Measurements from ENCODE around the gene TYRP1. TPM values are rescaled to one million over a fixed set of nuclear protein-coding genes. Genes with fewer than 3 reads are reported as not detected.

Gene TYRP1
- total RNA-seq, 1 donor from 2014 or later, result 0.45 TPM

- no peak for DNase-seq (ENCODE audit: low read depth)
Observed at GRCh38 chr9:12696931-12697622, 3.9 kb downstream of the TYRP1 start.

DNA sequence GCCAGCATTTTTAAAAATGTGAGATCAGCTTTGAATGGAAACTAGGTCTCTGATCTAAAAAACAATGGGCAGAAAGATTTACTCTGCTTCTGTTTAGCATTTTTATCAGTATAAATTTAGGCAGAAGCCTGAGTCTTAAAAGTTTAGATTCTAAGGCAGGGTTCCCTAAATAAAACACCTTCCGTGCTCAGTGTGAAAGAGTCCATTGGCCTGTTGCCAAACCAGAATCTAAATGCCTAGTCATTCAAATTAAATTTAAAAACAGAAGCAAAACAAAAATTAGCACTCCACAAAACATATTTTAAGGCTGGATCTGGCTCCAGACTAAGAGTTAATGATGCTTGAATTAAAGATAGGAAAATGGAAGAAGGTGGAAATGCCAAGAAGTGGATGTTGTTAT is 4.5 kb downstream of the TYRP1 start:
- DNase-seq (ENCODE audit: low read depth), result no peak

- peak; percentile 67 for DNase-seq (ENCODE audit: low read depth)
Observed at GRCh38 chr9:12698266-12698665, 5.1 kb downstream of the TYRP1 start.

- no peak for DNase-seq (ENCODE audit: low read depth)
Observed at GRCh38 chr9:12698986-12699385, 5.8 kb downstream of the TYRP1 start.

- DNase-seq (ENCODE audit: low read depth), result peak; percentile 54
Observed at GRCh38 chr9:12699529-12699928, 6.3 kb downstream of the TYRP1 start.

DNA sequence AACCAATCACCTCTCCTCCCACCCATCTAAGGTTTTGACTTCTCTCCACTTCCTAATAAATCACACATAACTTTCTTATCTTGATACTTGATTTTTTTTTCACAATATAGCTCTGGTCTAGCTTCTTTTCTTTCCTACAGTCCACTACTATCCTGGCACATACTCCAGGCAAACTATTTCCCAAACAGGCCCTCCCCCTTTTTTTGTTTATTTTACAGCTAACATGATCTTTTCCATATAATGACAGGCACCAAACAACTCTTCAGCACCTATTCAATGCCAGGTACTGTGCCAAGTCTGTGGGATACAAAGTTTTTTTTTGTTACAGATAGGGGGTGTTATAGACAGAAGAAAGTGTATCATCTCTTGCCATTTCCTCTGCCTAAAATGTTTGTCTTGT is 7.9 kb downstream of the TYRP1 start:
- no peak for DNase-seq (ENCODE audit: low read depth)

GRCh38 chr9:12702160-12702758 is 9.1 kb downstream of the TYRP1 start:
- peak; percentile 73 for DNase-seq (ENCODE audit: low read depth)

GRCh38 chr9:12703996-12704395 is 10.8 kb downstream of the TYRP1 start:
- DNase-seq (ENCODE audit: low read depth), result no peak

DNA sequence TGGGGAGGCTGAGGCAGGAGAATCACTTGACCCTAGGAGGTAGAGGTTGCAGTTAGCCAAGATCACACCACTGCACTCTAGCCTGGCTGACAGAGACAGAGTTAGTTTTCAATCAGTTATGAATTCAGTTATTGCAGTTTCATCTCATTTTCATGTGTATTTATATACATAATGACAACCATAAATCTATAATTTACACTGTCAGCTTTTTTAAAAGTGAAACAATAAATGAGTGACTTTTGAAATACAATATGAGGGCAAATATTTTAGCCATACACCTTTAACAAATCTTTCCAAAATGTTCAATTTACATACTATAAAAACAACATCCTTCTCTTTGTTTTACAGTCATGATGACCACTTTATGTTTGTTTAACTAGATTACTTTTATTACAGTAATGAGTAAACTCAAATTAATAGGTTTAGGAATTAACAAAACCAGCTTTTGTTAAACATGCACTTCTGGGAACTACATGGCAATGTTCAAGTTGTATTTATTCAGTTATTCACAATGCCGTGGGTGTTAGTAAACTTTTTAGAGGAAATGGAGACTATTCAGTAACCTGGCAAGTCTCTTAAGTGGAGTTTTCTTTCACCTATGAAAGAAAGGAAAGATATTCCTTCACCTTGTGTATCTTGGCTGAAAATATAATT is 12.7 kb downstream of the TYRP1 start:
- peak; percentile 93 for DNase-seq (ENCODE audit: low read depth)

DNA sequence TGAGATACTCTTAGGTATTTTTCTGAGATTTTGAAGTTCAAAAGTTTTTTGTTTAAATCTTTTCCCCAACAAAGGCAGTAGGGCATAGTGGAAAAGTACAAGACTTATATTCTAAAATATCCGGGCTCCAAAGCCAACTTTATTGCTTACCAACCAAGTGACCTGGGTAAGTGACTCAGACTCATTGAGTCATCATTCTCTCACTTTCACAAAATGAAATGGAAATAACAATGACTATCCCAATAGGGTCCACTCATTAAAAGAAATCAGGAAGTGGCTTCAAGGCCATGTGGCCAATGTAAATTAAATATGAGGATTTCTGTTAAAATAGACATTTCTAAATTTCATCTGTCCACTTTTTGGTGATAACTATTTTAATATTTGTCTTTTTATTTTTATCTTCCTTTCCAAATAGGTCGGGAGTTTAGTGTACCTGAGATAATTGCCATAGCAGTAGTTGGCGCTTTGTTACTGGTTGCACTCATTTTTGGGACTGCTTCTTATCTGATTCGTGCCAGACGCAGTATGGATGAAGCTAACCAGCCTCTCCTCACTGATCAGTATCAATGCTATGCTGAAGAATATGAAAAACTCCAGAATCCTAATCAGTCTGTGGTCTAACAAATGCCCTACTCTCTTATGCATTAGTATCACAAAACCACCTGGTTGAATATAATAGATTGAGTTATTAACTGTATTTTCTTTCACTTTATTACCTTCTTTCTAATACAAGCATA is 15.5 kb downstream of the TYRP1 start:
- DNase-seq (ENCODE audit: low read depth), result peak; percentile 97

DNA sequence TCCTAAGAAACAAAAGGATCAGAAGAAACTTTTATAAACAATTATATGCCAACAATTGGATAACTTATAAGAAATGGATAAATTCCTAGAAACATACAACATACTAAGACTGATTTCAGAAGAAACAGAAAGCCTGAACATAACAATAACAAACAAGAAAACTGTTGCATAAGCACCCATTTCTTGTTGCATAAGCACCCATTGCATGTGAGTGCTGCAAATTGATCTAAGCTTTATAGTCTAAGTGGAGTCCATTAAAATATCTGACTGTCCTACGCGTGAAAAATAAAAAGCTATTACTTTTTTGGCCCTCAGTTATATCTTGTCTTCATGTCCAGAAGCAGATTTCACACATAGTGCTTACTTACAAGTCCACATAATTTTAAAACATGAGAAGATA is 19.3 kb downstream of the TYRP1 start:
- no peak for DNase-seq (ENCODE audit: low read depth)

GRCh38 chr9:12715268-12715667 is 22.1 kb downstream of the TYRP1 start:
- DNase-seq (ENCODE audit: low read depth), result no peak

DNA sequence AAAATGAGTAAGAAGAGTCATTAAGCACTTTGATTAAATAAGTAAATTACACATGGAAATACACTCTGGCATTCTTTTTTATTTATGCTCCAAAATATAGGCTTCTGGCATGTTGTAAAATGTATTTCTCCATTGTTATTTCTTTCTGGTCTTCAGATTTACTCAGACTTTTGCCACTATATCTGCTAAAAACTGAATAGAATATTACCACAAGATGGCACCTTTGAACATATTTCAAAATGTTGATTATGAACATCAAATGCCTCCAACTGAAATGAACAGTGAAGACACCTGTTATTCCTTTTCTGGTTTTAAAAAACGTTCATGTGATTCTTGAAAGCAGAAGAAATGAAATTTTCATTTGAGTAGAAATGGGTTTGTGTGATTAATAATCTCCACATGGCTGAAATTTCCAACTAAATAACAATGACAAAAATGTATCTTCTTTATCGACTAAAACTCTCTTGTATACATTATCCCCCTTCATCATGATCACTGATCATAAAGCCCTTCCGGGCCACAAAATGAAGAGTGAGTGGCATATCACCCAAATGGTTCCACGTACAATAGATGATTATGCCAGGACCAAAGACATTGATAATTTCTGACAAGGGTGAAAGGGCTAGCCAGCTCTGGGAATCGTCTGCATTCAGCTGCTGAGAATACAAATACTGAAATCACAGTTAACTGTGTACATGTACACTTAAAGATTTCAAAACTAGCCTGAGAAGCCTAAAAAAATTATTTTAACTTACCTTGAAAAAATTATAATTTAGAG is 23.8 kb downstream of the TYRP1 start:
- no peak for DNase-seq (ENCODE audit: low read depth)

GRCh38 chr9:12717907-12718306 is 24.7 kb downstream of the TYRP1 start:
- DNase-seq (ENCODE audit: low read depth), result no peak

- peak; percentile 81 for DNase-seq (ENCODE audit: low read depth)
Observed at GRCh38 chr9:12718482-12719026, 25.4 kb downstream of the TYRP1 start.

- DNase-seq (ENCODE audit: low read depth), result peak; percentile 76
Observed at GRCh38 chr9:12719431-12719830, 26.2 kb downstream of the TYRP1 start.

DNA sequence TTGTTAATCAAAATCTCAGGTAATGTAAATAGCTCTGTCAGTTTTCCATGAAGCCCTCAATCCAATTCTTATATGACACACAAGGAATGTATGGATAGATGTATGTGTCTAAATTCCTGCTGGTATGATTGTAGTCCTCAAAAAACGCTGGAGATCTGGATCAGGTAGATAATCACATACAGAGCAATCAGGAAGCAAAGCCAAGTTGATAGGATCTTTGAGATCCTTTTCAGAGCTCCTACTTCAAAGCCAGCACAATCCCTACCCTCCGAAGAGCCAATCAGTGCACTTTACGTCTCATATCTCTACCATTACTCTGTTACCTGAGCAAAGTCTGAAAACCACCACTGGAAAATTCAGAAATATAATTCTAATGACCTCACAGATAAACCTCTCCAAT is 27.4 kb downstream of the TYRP1 start:
- no peak for DNase-seq (ENCODE audit: low read depth)

DNA sequence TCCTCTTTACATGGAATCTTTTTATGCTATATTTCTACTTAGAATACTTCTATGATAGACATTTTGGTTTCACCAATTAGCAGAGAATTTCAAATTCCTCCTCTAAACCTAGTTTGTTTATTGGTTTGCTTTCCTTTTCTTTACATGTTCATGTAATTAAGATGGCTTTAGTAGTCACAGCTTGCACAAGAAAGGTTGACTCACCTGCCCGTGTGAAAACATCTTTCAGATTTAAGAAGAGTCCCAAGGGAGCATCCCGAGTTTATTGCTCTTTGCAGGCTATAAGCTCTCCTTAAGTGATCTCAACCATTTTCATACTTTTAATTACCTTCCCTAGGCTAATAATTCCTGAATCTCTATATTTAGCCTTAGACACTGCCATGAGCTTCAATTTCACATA is 28.9 kb downstream of the TYRP1 start:
- DNase-seq (ENCODE audit: low read depth), result peak; percentile 40

GRCh38 chr9:12723409-12724028 is 30.3 kb downstream of the TYRP1 start:
- peak; percentile 50 for DNase-seq (ENCODE audit: low read depth)

DNA sequence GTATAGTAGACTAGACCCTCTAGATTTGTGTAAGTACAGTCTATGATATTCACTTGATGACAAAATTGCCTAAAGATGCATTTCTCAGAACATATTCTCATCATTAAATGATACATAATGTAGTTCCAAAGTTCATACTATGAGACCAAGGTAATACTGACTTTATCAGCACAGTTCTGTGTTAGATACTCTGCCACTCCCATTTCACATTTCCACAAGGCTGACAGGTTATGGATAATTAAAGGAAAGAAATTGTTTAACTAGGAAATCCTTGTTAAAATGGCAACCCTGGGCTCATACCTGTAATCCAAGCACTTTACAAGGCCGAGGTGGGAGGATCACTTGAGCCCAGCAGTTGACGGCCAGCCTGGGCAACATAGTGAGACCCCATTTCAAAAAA is 33.6 kb downstream of the TYRP1 start:
- DNase-seq (ENCODE audit: low read depth), result no peak

- DNase-seq (ENCODE audit: low read depth), result no peak
Observed at GRCh38 chr9:12730198-12730597, 37.0 kb downstream of the TYRP1 start.
